GM18907 (cell line): ENCODE measurements around the gene GRM3.

Experiments used
- ATAC-seq: cut with Tn5 transposase; IDR thresholded peaks from one replicate; pipeline ENCODE4 v1.9.1; 2021; ENCODE audit warnings: mild to moderate bottlenecking, moderate library complexity; ENCODE audit not compliant: unreplicated experiment

Gene GRM3

GRCh38 chr7:86785641-86786040 lies 141.9 kb downstream of the GRM3 start:
- ATAC-seq: peak; percentile 81

- no peak for ATAC-seq
Measured at GRCh38 chr7:86786376-86786775, 142.7 kb downstream of the GRM3 start.

GRCh38 chr7:86788948-86789347 lies 145.2 kb downstream of the GRM3 start:
- no peak for ATAC-seq

GRCh38 chr7:86790383-86790782 lies 146.7 kb downstream of the GRM3 start:
- peak; percentile 52 for ATAC-seq

GRCh38 chr7:86792260-86792659 lies 148.6 kb downstream of the GRM3 start:
- no peak for ATAC-seq

GRCh38 chr7:86793136-86793535 lies 149.4 kb downstream of the GRM3 start:
- ATAC-seq: no peak

- ATAC-seq: no peak
Measured at GRCh38 chr7:86814661-86815379, 171.1 kb downstream of the GRM3 start.

- no peak for ATAC-seq
Measured at GRCh38 chr7:86815556-86815955, 171.8 kb downstream of the GRM3 start.

GRCh38 chr7:86818903-86819302 lies 175.2 kb downstream of the GRM3 start:
- ATAC-seq: no peak

- no peak for ATAC-seq
Measured at GRCh38 chr7:86823769-86824168, 180.1 kb downstream of the GRM3 start.

- no peak for ATAC-seq
Measured at GRCh38 chr7:86825264-86825663, 181.6 kb downstream of the GRM3 start.

- no peak for ATAC-seq
Measured at GRCh38 chr7:86826948-86827347, 183.2 kb downstream of the GRM3 start.

GRCh38 chr7:86833360-86833759 lies 189.7 kb downstream of the GRM3 start:
- ATAC-seq: no peak

- no peak for ATAC-seq
Measured at GRCh38 chr7:86837235-86837634, 193.5 kb downstream of the GRM3 start.

GRCh38 chr7:86844608-86845007 lies 200.9 kb downstream of the GRM3 start:
- ATAC-seq: no peak

GRCh38 chr7:86846494-86847190 lies 202.9 kb downstream of the GRM3 start:
- ATAC-seq: no peak

GRCh38 chr7:86848226-86848625 lies 204.5 kb downstream of the GRM3 start:
- ATAC-seq: no peak

- ATAC-seq: no peak
Measured at GRCh38 chr7:86851566-86851965, 207.9 kb downstream of the GRM3 start.

- ATAC-seq: peak; percentile 92
Measured at GRCh38 chr7:86863452-86863851, 219.7 kb downstream of the GRM3 start.

- ATAC-seq: no peak
Measured at GRCh38 chr7:86867163-86867762, 223.6 kb downstream of the GRM3 start.

GRCh38 chr7:86876146-86876545 lies 232.4 kb downstream of the GRM3 start:
- no peak for ATAC-seq

- no peak for ATAC-seq
Measured at GRCh38 chr7:86884152-86884551, 240.4 kb downstream of the GRM3 start.
